ENCODE results near the gene OPCML. TPM values are rescaled to one million over a fixed set of nuclear protein-coding genes. Genes with fewer than 3 reads are reported as not detected.

The OPCML gene
- total and polyA plus RNA-seq, 4 donors = 16.6 to 70.3 (median 58.1) TPM

GRCh38 chr11:132717824-132718223 is 814.5 kb downstream of the OPCML start:
- H3K27ac ChIP-seq (ENCODE audit: low read depth, low read length) = no peak overlapping the region
- WGBS (ENCODE audit: insufficient coverage) = 88% methylated on average over 6 of the region's 8 CpGs
- peaks cover 8% of the 10 kb centered on the region for H3K4me1 ChIP-seq (ENCODE audit: control insufficient read depth, insufficient read depth, low read length)
- H3K4me3 ChIP-seq (ENCODE audit: low read depth, low read length) = no peak overlapping the region
- no peaks in the 10 kb centered on the region for H3K36me3 ChIP-seq (ENCODE audit: control insufficient read depth, insufficient read depth, low read length)
- no peaks in the 10 kb centered on the region for H3K27me3 ChIP-seq (ENCODE audit: control insufficient read depth, insufficient read depth, low read length)
- H3K9me3 ChIP-seq (ENCODE audit: control insufficient read depth, insufficient read depth, low read length) = no peaks in the 10 kb centered on the region
- DNase-seq (ENCODE audit: low read depth in 4 of 6, low spot score in 6 of 6) = no peak

- no CpG with 5 or more reads among the region's 2 CpGs for WGBS (ENCODE audit: insufficient coverage)
- H3K27ac ChIP-seq (ENCODE audit: low read depth, low read length) = no peak overlapping the region
- no peak overlapping the region for H3K4me3 ChIP-seq (ENCODE audit: low read depth, low read length)
- peaks cover 13% of the 10 kb centered on the region for H3K4me1 ChIP-seq (ENCODE audit: control insufficient read depth, insufficient read depth, low read length)
- H3K27me3 ChIP-seq (ENCODE audit: control insufficient read depth, insufficient read depth, low read length) = no peaks in the 10 kb centered on the region
- H3K36me3 ChIP-seq (ENCODE audit: control insufficient read depth, insufficient read depth, low read length) = no peaks in the 10 kb centered on the region
- no peaks in the 10 kb centered on the region for H3K9me3 ChIP-seq (ENCODE audit: control insufficient read depth, insufficient read depth, low read length)
- no peak for DNase-seq (ENCODE audit: low read depth in 4 of 6, low spot score in 6 of 6)
Measured at GRCh38 chr11:132716037-132716436, 816.3 kb downstream of the OPCML start.

GRCh38 chr11:132714859-132715440 is 817.4 kb downstream of the OPCML start:
- WGBS (ENCODE audit: insufficient coverage) = 57% methylated on average over 1 of the region's 4 CpGs
- Histone ChIP-seq H3K9me3 (ENCODE audit: control insufficient read depth, insufficient read depth, low read length) (no peaks in the 10 kb centered on the region), H3K4me3 (ENCODE audit: low read depth, low read length) (no peak overlapping the region), H3K36me3 (ENCODE audit: control insufficient read depth, insufficient read depth, low read length) (no peaks in the 10 kb centered on the region), H3K27me3 (ENCODE audit: control insufficient read depth, insufficient read depth, low read length) (no peaks in the 10 kb centered on the region), H3K27ac (ENCODE audit: low read depth, low read length) (no peak overlapping the region), H3K4me1 (ENCODE audit: control insufficient read depth, insufficient read depth, low read length) (peaks cover 13% of the 10 kb centered on the region)
- DNase-seq (ENCODE audit: low read depth in 4 of 6, low spot score in 6 of 6) = no peak

GRCh38 chr11:132712466-132712865 is 819.8 kb downstream of the OPCML start:
- H3K4me1 ChIP-seq (ENCODE audit: control insufficient read depth, insufficient read depth, low read length) = peaks cover 6% of the 10 kb centered on the region
- no peaks in the 10 kb centered on the region for H3K27me3 ChIP-seq (ENCODE audit: control insufficient read depth, insufficient read depth, low read length)
- no peaks in the 10 kb centered on the region for H3K36me3 ChIP-seq (ENCODE audit: control insufficient read depth, insufficient read depth, low read length)
- no peak overlapping the region for H3K4me3 ChIP-seq (ENCODE audit: low read depth, low read length)
- peak in 1 of 6 donors; percentile 60 for DNase-seq (ENCODE audit: low read depth in 4 of 6, low spot score in 6 of 6)
- H3K9me3 ChIP-seq (ENCODE audit: control insufficient read depth, insufficient read depth, low read length) = no peaks in the 10 kb centered on the region
- 40% methylated on average over 9 of the region's 15 CpGs for WGBS (ENCODE audit: insufficient coverage)
- no peak overlapping the region for H3K27ac ChIP-seq (ENCODE audit: low read depth, low read length)

- WGBS (ENCODE audit: insufficient coverage) = 100% methylated on average over 2 of the region's 5 CpGs
- H3K36me3 ChIP-seq (ENCODE audit: control insufficient read depth, insufficient read depth, low read length) = no peaks in the 10 kb centered on the region
- H3K4me1 ChIP-seq (ENCODE audit: control insufficient read depth, insufficient read depth, low read length) = no peaks in the 10 kb centered on the region
- DNase-seq (ENCODE audit: low read depth in 4 of 6, low spot score in 6 of 6) = no peak
- no peak overlapping the region for H3K4me3 ChIP-seq (ENCODE audit: low read depth, low read length)
- H3K27me3 ChIP-seq (ENCODE audit: control insufficient read depth, insufficient read depth, low read length) = no peaks in the 10 kb centered on the region
- H3K27ac ChIP-seq (ENCODE audit: low read depth, low read length) = no peak overlapping the region
- H3K9me3 ChIP-seq (ENCODE audit: control insufficient read depth, insufficient read depth, low read length) = peaks cover 4% of the 10 kb centered on the region
Measured at GRCh38 chr11:132704781-132705375, 827.4 kb downstream of the OPCML start.

- Histone ChIP-seq H3K4me1 (ENCODE audit: control insufficient read depth, insufficient read depth, low read length) (no peaks in the 10 kb centered on the region), H3K27me3 (ENCODE audit: control insufficient read depth, insufficient read depth, low read length) (no peaks in the 10 kb centered on the region), H3K9me3 (ENCODE audit: control insufficient read depth, insufficient read depth, low read length) (no peaks in the 10 kb centered on the region), H3K27ac (ENCODE audit: low read depth, low read length) (no peak overlapping the region), H3K36me3 (ENCODE audit: control insufficient read depth, insufficient read depth, low read length) (no peaks in the 10 kb centered on the region), H3K4me3 (ENCODE audit: low read depth, low read length) (no peak overlapping the region)
- DNase-seq (ENCODE audit: low read depth in 4 of 6, low spot score in 6 of 6) = peak in 1 of 6 donors; percentile 74
- WGBS (ENCODE audit: insufficient coverage) = no CpG with 5 or more reads among the region's 1 CpG
Measured at GRCh38 chr11:132692891-132693290, 839.4 kb downstream of the OPCML start.

- no peak overlapping the region for H3K27ac ChIP-seq (ENCODE audit: low read depth, low read length)
- peak in 2 of 6 donors; percentile 53 to 83 for DNase-seq (ENCODE audit: low read depth in 4 of 6, low spot score in 6 of 6)
- H3K4me3 ChIP-seq (ENCODE audit: low read depth, low read length) = no peak overlapping the region
- no peaks in the 10 kb centered on the region for H3K36me3 ChIP-seq (ENCODE audit: control insufficient read depth, insufficient read depth, low read length)
- no peaks in the 10 kb centered on the region for H3K27me3 ChIP-seq (ENCODE audit: control insufficient read depth, insufficient read depth, low read length)
- no peaks in the 10 kb centered on the region for H3K9me3 ChIP-seq (ENCODE audit: control insufficient read depth, insufficient read depth, low read length)
- 43% methylated on average over 4 of the region's 6 CpGs for WGBS (ENCODE audit: insufficient coverage)
- no peaks in the 10 kb centered on the region for H3K4me1 ChIP-seq (ENCODE audit: control insufficient read depth, insufficient read depth, low read length)
Measured at GRCh38 chr11:132691848-132692550, 840.3 kb downstream of the OPCML start.

- Histone ChIP-seq H3K27ac (ENCODE audit: low read depth, low read length) (no peak overlapping the region), H3K9me3 (ENCODE audit: control insufficient read depth, insufficient read depth, low read length) (no peaks in the 10 kb centered on the region), H3K4me3 (ENCODE audit: low read depth, low read length) (no peak overlapping the region), H3K27me3 (ENCODE audit: control insufficient read depth, insufficient read depth, low read length) (no peaks in the 10 kb centered on the region), H3K4me1 (ENCODE audit: control insufficient read depth, insufficient read depth, low read length) (no peaks in the 10 kb centered on the region), H3K36me3 (ENCODE audit: control insufficient read depth, insufficient read depth, low read length) (no peaks in the 10 kb centered on the region)
- 80% methylated on average over 1 of the region's 4 CpGs for WGBS (ENCODE audit: insufficient coverage)
- DNase-seq (ENCODE audit: low read depth in 4 of 6, low spot score in 6 of 6) = no peak
Measured at GRCh38 chr11:132686886-132687285, 845.4 kb downstream of the OPCML start.

- Histone ChIP-seq H3K27ac (ENCODE audit: low read depth, low read length) (no peak overlapping the region), H3K4me3 (ENCODE audit: low read depth, low read length) (no peak overlapping the region), H3K36me3 (ENCODE audit: control insufficient read depth, insufficient read depth, low read length) (no peaks in the 10 kb centered on the region), H3K9me3 (ENCODE audit: control insufficient read depth, insufficient read depth, low read length) (peaks cover 3% of the 10 kb centered on the region), H3K27me3 (ENCODE audit: control insufficient read depth, insufficient read depth, low read length) (no peaks in the 10 kb centered on the region), H3K4me1 (ENCODE audit: control insufficient read depth, insufficient read depth, low read length) (no peaks in the 10 kb centered on the region)
- no peak for DNase-seq (ENCODE audit: low read depth in 4 of 6, low spot score in 6 of 6)
- no CpG with 5 or more reads among the region's 3 CpGs for WGBS (ENCODE audit: insufficient coverage)
Measured at GRCh38 chr11:132685174-132685611, 847.1 kb downstream of the OPCML start.

- no peak overlapping the region for H3K27ac ChIP-seq (ENCODE audit: low read depth, low read length)
- no peak for DNase-seq (ENCODE audit: low read depth in 4 of 6, low spot score in 6 of 6)
Measured at GRCh38 chr11:132683602-132684001, 848.7 kb downstream of the OPCML start.

More at GRCh38 chr11:132683602-132684001, 848.7 kb downstream of the OPCML start:
- no CpG with 5 or more reads among the region's 2 CpGs for WGBS (ENCODE audit: insufficient coverage)
- no peak overlapping the region for H3K4me3 ChIP-seq (ENCODE audit: low read depth, low read length)
- no peaks in the 10 kb centered on the region for H3K36me3 ChIP-seq (ENCODE audit: control insufficient read depth, insufficient read depth, low read length)
- peaks cover 3% of the 10 kb centered on the region for H3K9me3 ChIP-seq (ENCODE audit: control insufficient read depth, insufficient read depth, low read length)
- H3K27me3 ChIP-seq (ENCODE audit: control insufficient read depth, insufficient read depth, low read length) = no peaks in the 10 kb centered on the region
- H3K4me1 ChIP-seq (ENCODE audit: control insufficient read depth, insufficient read depth, low read length) = no peaks in the 10 kb centered on the region

All from spinal cord (tissue), 10 donors.